Astrocyte of the cerebellum (primary cell): Measurements from ENCODE around the gene RASSF5.

Experiments
- DNase-seq: peaks from one replicate; pipeline ENCODE4 v3.0.0-alpha.2; 2011; ENCODE audit warnings: low read depth
- H3K4me3 ChIP-seq: 2 replicates; pipeline ENCODE4 v1.5.1; 2011; ENCODE audit warnings: mild to moderate bottlenecking, low read depth, low read length, moderate library complexity
- CTCF ChIP-seq: IDR thresholded peaks from 2 replicates; pipeline ENCODE4 v1.5.1; 2012; ENCODE audit warnings: low read length, low read depth, moderate library complexity, mild to moderate bottlenecking; ENCODE audit errors: missing control alignments
- in situ Hi-C: cut with HindIII; loops from 2 replicates; pipeline ENCODE4 v1.10.0; 2017; ENCODE audit warnings: low sequenced_read_pairs

Gene RASSF5

GRCh38 chr1:206495493-206496046 is 11.8 kb upstream of the RASSF5 start:
- no peak for TF ChIP-seq CTCF
- peak; percentile 39 for DNase-seq
- in situ Hi-C loops: no loop called here
- H3K4me3 ChIP-seq: no peak overlapping the region

GRCh38 chr1:206496131-206496793 is 11.1 kb upstream of the RASSF5 start:
- in situ Hi-C loops: no loop called here
- DNase-seq: no peak
- H3K4me3 ChIP-seq: no peak overlapping the region
- TF ChIP-seq CTCF: no peak

GRCh38 chr1:206497363-206497762 is 10.0 kb upstream of the RASSF5 start:
- in situ Hi-C loops: no loop called here
- no peak for DNase-seq
- no peak overlapping the region for H3K4me3 ChIP-seq
- TF ChIP-seq CTCF: no peak

GRCh38 chr1:206497774-206498173 is 9.6 kb upstream of the RASSF5 start:
- no peak for TF ChIP-seq CTCF
- DNase-seq: no peak
- in situ Hi-C loops: no loop called here
- no peak overlapping the region for H3K4me3 ChIP-seq

GRCh38 chr1:206498685-206499084 is 8.6 kb upstream of the RASSF5 start:
- no peak for TF ChIP-seq CTCF
- in situ Hi-C loops: no loop called here
- no peak overlapping the region for H3K4me3 ChIP-seq
- no peak for DNase-seq

- TF ChIP-seq CTCF: no peak
- in situ Hi-C loops: no loop called here
- no peak for DNase-seq
- no peak overlapping the region for H3K4me3 ChIP-seq
Observed at GRCh38 chr1:206500046-206500445, 7.3 kb upstream of the RASSF5 start.
